MM.1S (cell line): ENCODE data around the gene GABRA5.

ENCODE experiments used
- DNase-seq: peaks from one replicate; pipeline ENCODE4 v3.0.0-alpha.2; 2015
- H2AFZ ChIP-seq: fragments of 300-600 bp; sonication (generic); 2 replicates; pipeline ENCODE4 v1.6.0; 2016; ENCODE audit warnings: antibody characterized with exemption, low read length
- H3F3A ChIP-seq: fragments of 300-600 bp; sonication (generic); 2 replicates; pipeline ENCODE4 v1.6.1; 2016; ENCODE audit warnings: mild to moderate bottlenecking, antibody characterized with exemption, low read length, moderate library complexity, mixed read lengths; ENCODE audit not compliant: insufficient read depth
- H3K27ac ChIP-seq: fragments of 300-600 bp; sonication (generic); 2 replicates; pipeline ENCODE4 v1.5.1; 2016; ENCODE audit warnings: mild to moderate bottlenecking, low read length
- H3K27me3 ChIP-seq: fragments of 300-600 bp; sonication (generic); replicated peaks from 2 replicates; pipeline ENCODE4 v1.6.0; 2016; ENCODE audit warnings: low read length; ENCODE audit not compliant: insufficient read depth
- H3K36me3 ChIP-seq: fragments of 300-600 bp; sonication (generic); replicated peaks from 2 replicates; pipeline ENCODE4 v1.6.1; 2016; ENCODE audit warnings: mild to moderate bottlenecking, low read length, mixed read lengths; ENCODE audit not compliant: insufficient read depth
- H3K4me1 ChIP-seq: fragments of 300-600 bp; sonication (generic); 2 replicates; pipeline ENCODE4 v1.6.1; 2016; ENCODE audit warnings: low read length, mixed read lengths
- H3K4me2 ChIP-seq: fragments of 300-600 bp; sonication (generic); 2 replicates; pipeline ENCODE4 v1.6.0; 2016; ENCODE audit warnings: low read depth, low read length
- H3K4me3 ChIP-seq: fragments of 300-600 bp; sonication (generic); 2 replicates; pipeline ENCODE4 v1.5.1; 2016; ENCODE audit warnings: low read length, mixed read lengths
- H3K79me2 ChIP-seq: fragments of 300-600 bp; sonication (generic); 2 replicates; pipeline ENCODE4 v1.6.1; 2016; ENCODE audit warnings: mixed run types, low read length, mixed read lengths
- H3K9ac ChIP-seq: fragments of 300-600 bp; sonication (generic); 2 replicates; pipeline ENCODE4 v1.6.1; 2016; ENCODE audit warnings: low read length, mixed read lengths
- H3K9me2 ChIP-seq: fragments of 300-600 bp; sonication (generic); replicated peaks from 2 replicates; pipeline ENCODE4 v1.6.1; 2016; ENCODE audit warnings: mild to moderate bottlenecking, low read length, mixed read lengths; ENCODE audit not compliant: insufficient read depth
- H3K9me3 ChIP-seq: fragments of 300-600 bp; sonication (generic); replicated peaks from 2 replicates; pipeline ENCODE4 v1.6.1; 2016; ENCODE audit warnings: mild to moderate bottlenecking, low read length, mixed read lengths; ENCODE audit not compliant: insufficient read depth
- H4K20me1 ChIP-seq: fragments of 300-600 bp; sonication (generic); 2 replicates; pipeline ENCODE4 v1.6.1; 2016; ENCODE audit warnings: mild to moderate bottlenecking, low read length, moderate library complexity, mixed read lengths; ENCODE audit not compliant: insufficient read depth
- CTCF ChIP-seq: fragments of 300-600 bp; sonication (generic); IDR thresholded peaks from 2 replicates; pipeline ENCODE4 v1.5.1; 2016; ENCODE audit warnings: antibody characterized with exemption, low read length, mixed read lengths
- EZH2 ChIP-seq: fragments of 300-600 bp; sonication (generic); optimal IDR thresholded peaks from 2 replicates; pipeline ENCODE3; 2017; ENCODE audit warnings: low read depth, mild to moderate bottlenecking, antibody characterized with exemption, low read length, mixed read lengths
- EZH2phosphoT487 ChIP-seq: fragments of 300-600 bp; sonication (generic); IDR thresholded peaks from 2 replicates; pipeline ENCODE4 v1.6.1; 2018; ENCODE audit warnings: antibody characterized with exemption, low read length

The GABRA5 gene

GRCh38 chr15:26935322-26935721 lies 68.5 kb downstream of the GABRA5 start:
- no peaks in the 10 kb centered on the region for H3K9me2 ChIP-seq
- H3F3A ChIP-seq, result no peaks in the 10 kb centered on the region
- TF ChIP-seq EZH2phosphoT487, result no peak
- no peak for TF ChIP-seq EZH2
- no peak for TF ChIP-seq CTCF
- no peaks in the 10 kb centered on the region for H3K27me3 ChIP-seq
- DNase-seq, result no peak
- H3K4me2 ChIP-seq, result no peak overlapping the region
- no peaks in the 10 kb centered on the region for H3K9me3 ChIP-seq
- H3K27ac ChIP-seq, result no peak overlapping the region
- H4K20me1 ChIP-seq, result no peaks in the 10 kb centered on the region
- H3K4me3 ChIP-seq, result no peak overlapping the region
- no peaks in the 10 kb centered on the region for H3K36me3 ChIP-seq
- no peaks in the 10 kb centered on the region for H3K79me2 ChIP-seq
- no peak overlapping the region for H3K9ac ChIP-seq
- H2AFZ ChIP-seq, result no peak overlapping the region
- no peaks in the 10 kb centered on the region for H3K4me1 ChIP-seq

DNA sequence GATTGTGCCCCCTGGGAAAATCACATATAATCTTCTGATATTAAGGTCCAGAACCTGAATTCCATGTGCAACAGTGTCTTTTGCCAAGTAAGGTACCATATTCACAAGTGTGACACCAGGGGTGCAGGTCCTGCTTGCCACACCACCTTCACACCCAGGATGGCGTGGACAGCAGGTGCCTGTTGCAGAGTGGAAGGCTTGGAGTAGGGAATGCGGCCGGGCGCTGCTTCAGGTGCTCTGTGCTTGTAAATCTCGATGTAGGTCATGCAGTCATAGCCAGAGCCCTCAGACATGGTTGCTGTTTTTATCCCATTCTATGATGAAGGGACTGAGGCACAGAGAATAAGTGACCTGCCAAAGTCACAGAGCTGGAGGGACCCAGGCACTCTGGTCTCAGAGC lies 69.6 kb downstream of the GABRA5 start:
- H3K79me2 ChIP-seq, result no peaks in the 10 kb centered on the region
- H3K9me2 ChIP-seq, result no peaks in the 10 kb centered on the region
- no peaks in the 10 kb centered on the region for H3K36me3 ChIP-seq
- DNase-seq, result no peak
- no peaks in the 10 kb centered on the region for H3K9me3 ChIP-seq
- H3K27ac ChIP-seq, result no peak overlapping the region
- H3K4me1 ChIP-seq, result no peaks in the 10 kb centered on the region
- no peak for TF ChIP-seq CTCF
- TF ChIP-seq EZH2phosphoT487, result no peak
- TF ChIP-seq EZH2, result no peak
- H4K20me1 ChIP-seq, result no peaks in the 10 kb centered on the region
- no peaks in the 10 kb centered on the region for H3K27me3 ChIP-seq
- H3K9ac ChIP-seq, result no peak overlapping the region
- no peaks in the 10 kb centered on the region for H3F3A ChIP-seq
- no peak overlapping the region for H3K4me2 ChIP-seq
- no peak overlapping the region for H2AFZ ChIP-seq
- no peak overlapping the region for H3K4me3 ChIP-seq

DNA sequence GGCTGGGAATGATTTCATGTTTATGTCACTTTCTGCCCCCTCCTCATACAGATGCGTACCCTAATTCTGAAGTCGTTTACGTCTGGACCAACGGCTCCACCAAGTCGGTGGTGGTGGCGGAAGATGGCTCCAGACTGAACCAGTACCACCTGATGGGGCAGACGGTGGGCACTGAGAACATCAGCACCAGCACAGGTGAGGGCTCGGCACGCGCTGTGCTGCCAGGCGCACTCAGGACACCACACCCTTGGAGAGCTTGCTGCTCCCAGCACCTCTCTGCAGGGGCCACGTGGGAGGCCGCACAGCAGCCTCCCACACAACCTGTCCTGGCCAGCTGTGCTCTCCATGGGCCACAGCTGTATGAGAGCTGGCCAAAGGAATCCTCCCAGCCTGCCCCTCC lies 70.3 kb downstream of the GABRA5 start:
- Histone ChIP-seq H3K9me3 (no peaks in the 10 kb centered on the region), H3F3A (no peaks in the 10 kb centered on the region), H3K9me2 (no peaks in the 10 kb centered on the region), H3K4me3 (no peak overlapping the region), H3K4me2 (no peak overlapping the region), H3K36me3 (no peaks in the 10 kb centered on the region), H3K4me1 (no peaks in the 10 kb centered on the region), H3K9ac (no peak overlapping the region), H3K27me3 (no peaks in the 10 kb centered on the region), H4K20me1 (no peaks in the 10 kb centered on the region), H3K79me2 (no peaks in the 10 kb centered on the region), H2AFZ (no peak overlapping the region), H3K27ac (no peak overlapping the region)
- TF ChIP-seq CTCF (no peak), EZH2 (no peak), EZH2phosphoT487 (no peak)
- no peak for DNase-seq

GRCh38 chr15:26939398-26939797 lies 72.5 kb downstream of the GABRA5 start:
- no peaks in the 10 kb centered on the region for H3K9me2 ChIP-seq
- no peak overlapping the region for H3K4me2 ChIP-seq
- no peaks in the 10 kb centered on the region for H3K27me3 ChIP-seq
- no peak overlapping the region for H3K9ac ChIP-seq
- TF ChIP-seq EZH2phosphoT487 (no peak), CTCF (no peak), EZH2 (no peak)
- no peaks in the 10 kb centered on the region for H3K79me2 ChIP-seq
- no peak overlapping the region for H3K4me3 ChIP-seq
- H4K20me1 ChIP-seq, result no peaks in the 10 kb centered on the region
- no peaks in the 10 kb centered on the region for H3F3A ChIP-seq
- no peak for DNase-seq
- H3K36me3 ChIP-seq, result no peaks in the 10 kb centered on the region
- no peak overlapping the region for H3K27ac ChIP-seq
- no peaks in the 10 kb centered on the region for H3K4me1 ChIP-seq
- no peak overlapping the region for H2AFZ ChIP-seq
- H3K9me3 ChIP-seq, result no peaks in the 10 kb centered on the region
